ENCODE measurements around the gene RAB39B. TPM values are rescaled to one million over a fixed set of nuclear protein-coding genes. Genes with fewer than 3 reads are reported as not detected.
A peak's percentile ranks its signal among the peaks of the same experiment; 100 is the strongest.

Gene RAB39B
- total and polyA plus RNA-seq, 2 experiments from 2014 or later: 6.2 to 11.3 TPM

- TF ChIP-seq REST (IDR thresholded peaks at IDR 0.05; ENCODE audit: unreplicated experiment): no peak
Measured at GRCh38 chrX:155266439-155266838, 2.1 kb upstream of the RAB39B start (continued).

- peak overlapping the region; percentile 83 for H3K4me2 ChIP-seq
- Mint-ChIP-seq H3K9me3 (no peaks in the 10 kb centered on the region; the same call in 2 of the 3 replicates), H3K36me3 (ENCODE audit: low read depth) (peaks cover 4% of the 10 kb centered on the region; the same call in 1 of the 3 replicates), H3K27ac (no peak overlapping the region), H3K4me1 (peaks cover 10% of the 10 kb centered on the region), H3K4me3 (peak overlapping the region; percentile 90), H3K27me3 (ENCODE audit: insufficient read depth, low read depth, poor library complexity) (no peaks in the 10 kb centered on the region)
- H4K20me1 ChIP-seq (replicated peaks; ENCODE audit: insufficient read depth): no peaks in the 10 kb centered on the region
- DNase-seq (ENCODE audit: low spot score) (no peak), ATAC-seq (no peak)
- H3F3A ChIP-seq (replicated peaks; ENCODE audit: low read depth): no peaks in the 10 kb centered on the region
- no peaks in the 10 kb centered on the region for H3K4me1 ChIP-seq (ENCODE audit: insufficient read depth)
- peak overlapping the region; percentile 72 for H3K4me3 ChIP-seq
- no peaks in the 10 kb centered on the region for H3K36me3 ChIP-seq (ENCODE audit: insufficient read depth)
- H3K27ac ChIP-seq (ENCODE audit: low read depth): no peak overlapping the region
- H2AFZ ChIP-seq: no peak overlapping the region
- H3K9me2 ChIP-seq (ENCODE audit: insufficient read depth): no peaks in the 10 kb centered on the region
- peaks cover 15% of the 10 kb centered on the region for H3K79me2 ChIP-seq (replicated peaks; ENCODE audit: insufficient read depth)
- H3K27me3 ChIP-seq (ENCODE audit: insufficient read depth): no peaks in the 10 kb centered on the region
- TF ChIP-seq ZNF331 (CRISPR knock-in tag; IDR thresholded peaks at IDR 0.05; ENCODE audit: low read depth) (no peak), EZH2phosphoT487 (IDR thresholded peaks at IDR 0.05; ENCODE audit: unreplicated experiment) (no peak), JUNB (IDR thresholded peaks at IDR 0.05; ENCODE audit: unreplicated experiment) (no peak), REST (IDR thresholded peaks at IDR 0.05; ENCODE audit: unreplicated experiment) (no peak), POLR2AphosphoS5 (IDR thresholded peaks at IDR 0.05; ENCODE audit: low read depth) (no peak), CTCF (conservative IDR thresholded peaks at IDR 0.05; ENCODE audit: low read depth in 2 of 2) (no peak), STAT1 (IDR thresholded peaks at IDR 0.05; ENCODE audit: unreplicated experiment) (no peak), EZH2 (IDR thresholded peaks at IDR 0.05; ENCODE audit: low read depth, unreplicated experiment) (no peak), ZNF114 (CRISPR knock-in tag; IDR thresholded peaks at IDR 0.05) (no peak), NANOG (IDR thresholded peaks at IDR 0.05; ENCODE audit: borderline replicate concordance) (no peak), ETS1 (IDR thresholded peaks at IDR 0.05) (no peak), CREB1 (CRISPR knock-in tag; IDR thresholded peaks at IDR 0.05; ENCODE audit: low read depth) (no peak)
Measured at GRCh38 chrX:155262970-155263754, 1.1 kb downstream of the RAB39B start.
